SH-SY5Y (cell line): ENCODE data around the gene CPNE9.

Experiments used
- GATA2 ChIP-seq: IDR thresholded peaks from 2 replicates; pipeline ENCODE4 v1.6.1; 2011; ENCODE audit warnings: mild to moderate bottlenecking, low read depth, low read length
- GATA3 ChIP-seq: IDR thresholded peaks from 2 replicates; pipeline ENCODE4 v1.6.1; 2011; ENCODE audit warnings: low read depth, mild to moderate bottlenecking, low read length, moderate library complexity

DNA sequence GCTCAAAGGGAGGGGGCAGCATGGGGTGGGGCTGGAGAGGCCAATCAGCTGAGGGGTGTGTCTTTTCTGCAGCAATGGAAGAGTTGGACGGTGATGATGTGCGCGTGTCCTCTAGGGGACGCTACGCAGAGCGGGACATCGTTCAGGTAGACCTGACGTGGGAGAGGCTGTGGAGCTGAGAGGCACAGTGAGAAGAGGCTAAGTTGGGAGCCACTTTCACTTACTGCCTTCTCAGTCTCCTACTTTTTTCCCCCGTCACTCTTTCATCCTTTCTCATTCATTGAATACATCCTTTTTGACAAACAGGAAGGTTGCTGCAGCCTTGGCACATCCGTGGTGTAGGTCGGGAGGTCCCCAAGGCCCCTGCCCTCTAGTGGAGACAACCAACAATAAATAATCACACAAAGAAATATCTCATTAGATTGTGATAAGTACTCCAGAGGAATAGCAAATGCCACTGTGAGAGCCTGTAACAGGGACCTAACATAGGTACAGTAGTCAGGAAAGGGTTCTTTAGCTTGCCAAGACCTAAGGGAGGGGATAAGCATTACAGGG, 23.5 kb downstream of the CPNE9 start:
- TF ChIP-seq GATA3, result no peak
- no peak for TF ChIP-seq GATA2
